Panc1 (cell line): ENCODE measurements around the gene BCHE. TPM values are rescaled to one million over a fixed set of nuclear protein-coding genes. Genes with fewer than 3 reads are reported as not detected.

Experiments
- ATAC-seq: fragments of 200-7000 bp; cut with Tn5 transposase; 2 replicates; pipeline ENCODE4 v1.9.1; 2020; ENCODE audit warnings: mild to moderate bottlenecking, moderate library complexity
- BruUV-seq: library from RNA; stranded (reverse); fragments of 400-500 nt; replicated peaks from 2 replicates; lab custom pipeline; 2021; lab: Mats Ljungman, UMichigan
- CTCF ChIA-PET: fragments of 300-600 bp; sonication (Branson Sonifier 250); formaldehyde crosslinking; loops from one replicate; lab custom pipeline; 2022; ENCODE audit warnings: antibody characterized with exemption; lab: Charles Lee
- POLR2A ChIA-PET: fragments of 300-600 bp; sonication (Branson Sonifier 250); formaldehyde crosslinking; loops from one replicate; lab custom pipeline; 2022; ENCODE audit warnings: antibody characterized with exemption; lab: Charles Lee
- DNase-seq: peaks from one replicate; pipeline ENCODE4 v3.0.0-alpha.2; 2010; ENCODE audit warnings: low read depth, low spot score
- H3K27ac ChIP-seq: 2 replicates; pipeline ENCODE4 v1.5.1; 2011; ENCODE audit warnings: mild to moderate bottlenecking, low read length, inconsistent platforms
- H3K27me3 ChIP-seq: fragments of 200-500 bp; sonication (Bioruptor generic); 2 replicates; pipeline ENCODE4 v1.6.0; 2014; ENCODE audit warnings: low read length, inconsistent platforms; ENCODE audit not compliant: control insufficient read depth, insufficient read depth
- H3K36me3 ChIP-seq: fragments of 200-500 bp; sonication (Bioruptor generic); 2 replicates; pipeline ENCODE4 v1.5.1; 2014; ENCODE audit warnings: inconsistent platforms, mild to moderate bottlenecking, low read length, moderate library complexity; ENCODE audit not compliant: control insufficient read depth, insufficient read depth
- H3K4me1 ChIP-seq: 2 replicates; pipeline ENCODE4 v1.5.1; 2011; ENCODE audit warnings: inconsistent platforms, mild to moderate bottlenecking, low read length, moderate library complexity; ENCODE audit not compliant: control insufficient read depth, insufficient read depth
- H3K4me3 ChIP-seq, 2 experiments: 2 replicates each; pipeline ENCODE4 v1.5.1; 2011 to 2012; ENCODE audit warnings: low read depth in 2 of 2, low read length in 2 of 2, mild to moderate bottlenecking in 2 of 2, inconsistent platforms in 1 of 2, moderate library complexity in 1 of 2
- H3K9me3 ChIP-seq: fragments of 200-500 bp; sonication (Bioruptor generic); 2 replicates; pipeline ENCODE4 v1.5.1; 2014; ENCODE audit warnings: low read depth, mild to moderate bottlenecking, inconsistent platforms, low read length, moderate library complexity; ENCODE audit not compliant: control insufficient read depth, insufficient read depth
- POLR2AphosphoS5 ChIP-seq: IDR thresholded peaks from 2 replicates; pipeline ENCODE4 v1.6.1; 2012; ENCODE audit warnings: mild to moderate bottlenecking, low read depth, low read length, moderate library complexity
- REST ChIP-seq, 2 experiments: IDR thresholded peaks; 2 replicates each; pipeline ENCODE4 v1.6.1; 2011 to 2012; ENCODE audit warnings: low read depth in 2 of 2, control low read depth in 1 of 2, low read length in 1 of 2, mild to moderate bottlenecking in 1 of 2, moderate library complexity in 1 of 2; ENCODE audit not compliant: insufficient read depth in 1 of 2
- SIN3A ChIP-seq: IDR thresholded peaks from 2 replicates; pipeline ENCODE4 v1.6.1; 2012; ENCODE audit warnings: low read depth, mild to moderate bottlenecking, low read length, moderate library complexity, borderline replicate concordance; ENCODE audit not compliant: insufficient read depth
- TCF7L2 ChIP-seq: IDR thresholded peaks from 2 replicates; pipeline ENCODE4 v1.6.1; 2011; ENCODE audit warnings: mild to moderate bottlenecking, low read depth, low read length, inconsistent platforms
- in situ Hi-C: cut with HindIII; loops from 2 replicates; pipeline ENCODE4 v1.10.0; 2016; ENCODE audit warnings: low sequenced_read_pairs, low pct_unique_long_range_greater_than_20kb
- intact Hi-C: fragments of 100-400 bp; cut with micrococcal nuclease; formaldehyde crosslinking; loops from one replicate; pipeline ENCODE4 v1.10.0; 2022; ENCODE audit not compliant: unreplicated experiment
- total RNA-seq: library from RNA; stranded (reverse); gene quantifications from one replicate; pipeline ENCODE4 v1.2.1, GENCODE V29; 2021; ENCODE audit not compliant: unreplicated experiment
- TF ChIP-seq, protein P1 (sequence below): fragments of 450-650 bp; IDR thresholded peaks from 2 replicates; pipeline ENCODE4 v1.5.1; 2017; ENCODE audit warnings: mild to moderate bottlenecking

The BCHE gene
- total RNA-seq, 1 experiment from 2014 or later, result 1.5 TPM

DNA sequence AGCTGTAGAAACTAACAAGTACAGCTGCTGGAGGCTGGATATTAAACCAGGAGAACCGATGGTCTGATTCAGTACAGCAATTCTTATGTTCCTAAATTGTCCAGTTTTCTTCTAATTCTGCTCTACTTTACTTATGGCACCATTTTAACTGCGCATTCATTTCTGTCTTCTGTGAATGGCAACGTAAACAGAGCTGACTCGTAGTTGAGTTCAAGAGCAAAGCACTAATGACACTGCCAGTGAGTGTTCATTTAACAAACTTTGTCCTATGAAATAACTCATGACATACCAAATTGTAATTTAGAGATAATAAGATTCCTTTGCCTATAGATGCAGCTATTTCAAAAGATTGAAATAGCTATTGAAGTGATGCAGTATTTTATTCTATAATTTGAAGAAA lies 48.7 kb downstream of the BCHE start:
- ChIA-PET POLR2A (no interaction called here), CTCF (no interaction called here)
- Histone ChIP-seq H3K36me3 (no peaks in the 10 kb centered on the region), H3K27me3 (no peaks in the 10 kb centered on the region), H3K9me3 (no peaks in the 10 kb centered on the region), H3K4me3 (no peak overlapping the region), H3K27ac (no peak overlapping the region), H3K4me1 (no peaks in the 10 kb centered on the region)
- TF ChIP-seq, protein P1, sequence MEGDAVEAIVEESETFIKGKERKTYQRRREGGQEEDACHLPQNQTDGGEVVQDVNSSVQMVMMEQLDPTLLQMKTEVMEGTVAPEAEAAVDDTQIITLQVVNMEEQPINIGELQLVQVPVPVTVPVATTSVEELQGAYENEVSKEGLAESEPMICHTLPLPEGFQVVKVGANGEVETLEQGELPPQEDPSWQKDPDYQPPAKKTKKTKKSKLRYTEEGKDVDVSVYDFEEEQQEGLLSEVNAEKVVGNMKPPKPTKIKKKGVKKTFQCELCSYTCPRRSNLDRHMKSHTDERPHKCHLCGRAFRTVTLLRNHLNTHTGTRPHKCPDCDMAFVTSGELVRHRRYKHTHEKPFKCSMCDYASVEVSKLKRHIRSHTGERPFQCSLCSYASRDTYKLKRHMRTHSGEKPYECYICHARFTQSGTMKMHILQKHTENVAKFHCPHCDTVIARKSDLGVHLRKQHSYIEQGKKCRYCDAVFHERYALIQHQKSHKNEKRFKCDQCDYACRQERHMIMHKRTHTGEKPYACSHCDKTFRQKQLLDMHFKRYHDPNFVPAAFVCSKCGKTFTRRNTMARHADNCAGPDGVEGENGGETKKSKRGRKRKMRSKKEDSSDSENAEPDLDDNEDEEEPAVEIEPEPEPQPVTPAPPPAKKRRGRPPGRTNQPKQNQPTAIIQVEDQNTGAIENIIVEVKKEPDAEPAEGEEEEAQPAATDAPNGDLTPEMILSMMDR, result no peak
- TF ChIP-seq TCF7L2, result no peak
- TF ChIP-seq SIN3A, result no peak
- TF ChIP-seq REST (IDR thresholded peaks at IDR 0.05; ENCODE audit: insufficient read depth in 1 of 2, low read depth in 2 of 2, low read length in 1 of 2), result no peak
- no peak for TF ChIP-seq POLR2AphosphoS5
- ATAC-seq (no peak), DNase-seq (no peak)
- BruUV-seq, result no TSS peak
- intact Hi-C loops, result no loop called here
- in situ Hi-C loops, result no loop called here

- Histone ChIP-seq H3K27ac (no peak overlapping the region), H3K4me1 (no peaks in the 10 kb centered on the region), H3K36me3 (no peaks in the 10 kb centered on the region), H3K9me3 (no peaks in the 10 kb centered on the region), H3K4me3 (no peak overlapping the region), H3K27me3 (no peaks in the 10 kb centered on the region)
- ATAC-seq (no peak), DNase-seq (no peak)
- BruUV-seq, result no TSS peak
- in situ Hi-C loops (no loop called here), intact Hi-C loops (no loop called here)
- ChIA-PET CTCF (no interaction called here), POLR2A (no interaction called here)
- TF ChIP-seq, protein P1, result no peak
- TF ChIP-seq REST (IDR thresholded peaks at IDR 0.05; ENCODE audit: insufficient read depth in 1 of 2, low read depth in 2 of 2, low read length in 1 of 2), result no peak
Observed at GRCh38 chr3:165786013-165786412, 51.2 kb downstream of the BCHE start.
